H9 (cell line): ENCODE data around the gene SRL. TPM values are rescaled to one million over a fixed set of nuclear protein-coding genes. Genes with fewer than 3 reads are reported as not detected.

Experiments
- DNase-seq: peaks from one replicate; pipeline ENCODE4 v3.0.0-alpha.2; 2017
- H2AFZ ChIP-seq: one replicate; pipeline ENCODE4 v1.6.1; 2013; ENCODE audit warnings: mild to moderate bottlenecking, low read length, control low read depth, moderate library complexity
- H2AK5ac ChIP-seq: 2 replicates; pipeline ENCODE4 v1.6.1; 2013; ENCODE audit warnings: low read length, control low read depth, mixed read lengths; ENCODE audit not compliant: insufficient read length
- H2BK120ac ChIP-seq: one replicate; pipeline ENCODE4 v1.6.1; 2013; ENCODE audit warnings: low read depth, mild to moderate bottlenecking, low read length, control low read depth, inconsistent platforms; ENCODE audit not compliant: poor library complexity, severe bottlenecking
- H2BK12ac ChIP-seq: 2 replicates; pipeline ENCODE4 v1.6.1; 2013; ENCODE audit warnings: low read length, control low read depth, mixed read lengths, low read depth; ENCODE audit not compliant: insufficient read length
- H2BK15ac ChIP-seq: 2 replicates; pipeline ENCODE4 v1.6.1; 2013; ENCODE audit warnings: low read depth, low read length, control low read depth
- H2BK20ac ChIP-seq: one replicate; pipeline ENCODE4 v1.6.1; 2013; ENCODE audit warnings: low read depth, mild to moderate bottlenecking, low read length, control low read depth, inconsistent platforms; ENCODE audit not compliant: poor library complexity, severe bottlenecking
- H2BK5ac ChIP-seq: 2 replicates; pipeline ENCODE4 v1.6.1; 2013; ENCODE audit warnings: low read length, control low read depth, mixed read lengths; ENCODE audit not compliant: insufficient read length
- H3K14ac ChIP-seq: 2 replicates; pipeline ENCODE4 v1.6.1; 2013; ENCODE audit warnings: low read length, control low read depth; ENCODE audit not compliant: insufficient read depth
- H3K18ac ChIP-seq: 2 replicates; pipeline ENCODE4 v1.6.1; 2013; ENCODE audit warnings: low read depth, mild to moderate bottlenecking, mixed read lengths, low read length, control low read depth; ENCODE audit not compliant: insufficient read length
- H3K23ac ChIP-seq: 2 replicates; pipeline ENCODE4 v1.6.1; 2013; ENCODE audit warnings: low read length, control low read depth, mixed read lengths, low read depth; ENCODE audit not compliant: insufficient read length
- H3K23me2 ChIP-seq: 2 replicates; pipeline ENCODE4 v1.6.1; 2013; ENCODE audit warnings: low read depth, mild to moderate bottlenecking, mixed read lengths, low read length, control low read depth; ENCODE audit not compliant: insufficient read length, poor library complexity, severe bottlenecking
- H3K27ac ChIP-seq: 2 replicates; pipeline ENCODE4 v1.5.1; 2013; ENCODE audit warnings: low read length, control low read depth, mixed read lengths, low read depth; ENCODE audit not compliant: insufficient read length
- H3K27me3 ChIP-seq: 2 replicates; pipeline ENCODE4 v1.6.1; 2013; ENCODE audit warnings: low read length, control low read depth, inconsistent platforms; ENCODE audit not compliant: insufficient read depth
- H3K4ac ChIP-seq: 2 replicates; pipeline ENCODE4 v1.6.1; 2013; ENCODE audit warnings: low read depth, mild to moderate bottlenecking, control low read depth, inconsistent platforms, low read length, moderate library complexity
- H3K4me1 ChIP-seq: 2 replicates; pipeline ENCODE4 v1.6.1; 2013; ENCODE audit warnings: low read length, control low read depth, inconsistent platforms; ENCODE audit not compliant: insufficient read depth
- H3K4me2 ChIP-seq: 2 replicates; pipeline ENCODE4 v1.6.1; 2013; ENCODE audit warnings: low read length, control low read depth, mixed read lengths; ENCODE audit not compliant: insufficient read length, insufficient read depth
- H3K56ac ChIP-seq: 2 replicates; pipeline ENCODE4 v1.6.1; 2013; ENCODE audit warnings: low read depth, mild to moderate bottlenecking, mixed read lengths, low read length, control low read depth; ENCODE audit not compliant: insufficient read length
- H3K79me1 ChIP-seq: 2 replicates; pipeline ENCODE4 v1.6.1; 2013; ENCODE audit warnings: low read depth, mild to moderate bottlenecking, moderate library complexity, low read length, control low read depth, inconsistent platforms; ENCODE audit not compliant: insufficient read depth, poor library complexity, severe bottlenecking
- H3K79me2 ChIP-seq: 2 replicates; pipeline ENCODE4 v1.6.1; 2013; ENCODE audit warnings: low read length, control low read depth, inconsistent platforms; ENCODE audit not compliant: insufficient read depth
- H3K9ac ChIP-seq: 2 replicates; pipeline ENCODE4 v1.6.1; 2013; ENCODE audit warnings: low read length, control low read depth, mixed read lengths; ENCODE audit not compliant: insufficient read length; ENCODE audit errors: extremely low read depth
- H3K9me3 ChIP-seq: one replicate; pipeline ENCODE4 v1.6.1; 2013; ENCODE audit warnings: low read depth, low read length, inconsistent platforms; ENCODE audit not compliant: control insufficient read depth
- H3T11ph ChIP-seq: one replicate; pipeline ENCODE4 v1.6.1; 2013; ENCODE audit warnings: mild to moderate bottlenecking, low read length, control low read depth, inconsistent platforms
- H4K20me1 ChIP-seq: one replicate; pipeline ENCODE4 v1.6.1; 2013; ENCODE audit not compliant: control insufficient read depth, insufficient read length, insufficient read depth
- H4K5ac ChIP-seq: 2 replicates; pipeline ENCODE4 v1.6.1; 2013; ENCODE audit warnings: low read depth, mild to moderate bottlenecking, mixed read lengths, low read length, control low read depth; ENCODE audit not compliant: insufficient read length
- H4K8ac ChIP-seq: replicated peaks from 2 replicates; pipeline ENCODE4 v1.6.1; 2013; ENCODE audit warnings: low read length, control low read depth, mixed read lengths, low read depth; ENCODE audit not compliant: insufficient read length
- H4K91ac ChIP-seq: 2 replicates; pipeline ENCODE4 v1.6.1; 2013; ENCODE audit warnings: low read depth, mild to moderate bottlenecking, moderate library complexity, mixed read lengths, low read length, control low read depth; ENCODE audit not compliant: insufficient read length
- H3K27ac Mint-ChIP-seq, 3 experiments: 2 replicates in 2 of 3; 3 replicates in 1 of 3; pipeline ENCODE4 v1.8.0; 2020 to 2021; ENCODE audit warnings: mixed read lengths in 3 of 3, mild to moderate bottlenecking in 1 of 3, moderate library complexity in 1 of 3
- H3K27me3 Mint-ChIP-seq: 2 replicates; pipeline ENCODE4 v1.8.0; 2021; ENCODE audit warnings: low read depth, mild to moderate bottlenecking, moderate library complexity, mixed read lengths
- H3K36me3 Mint-ChIP-seq, 3 experiments: 2 replicates in 2 of 3; 3 replicates in 1 of 3; pipeline ENCODE4 v1.8.0; 2020 to 2021; ENCODE audit warnings: low read depth in 3 of 3, mixed read lengths in 3 of 3; ENCODE audit not compliant: insufficient read depth in 1 of 3
- H3K4me1 Mint-ChIP-seq, 2 experiments: 2 replicates each; pipeline ENCODE4 v1.8.0; 2020; ENCODE audit warnings: mixed read lengths in 2 of 2
- H3K4me3 Mint-ChIP-seq, 2 experiments: 2 replicates in 1 of 2; 3 replicates in 1 of 2; pipeline ENCODE4 v1.8.0; 2020 to 2021; ENCODE audit warnings: mild to moderate bottlenecking in 2 of 2, mixed read lengths in 2 of 2, moderate library complexity in 1 of 2
- H3K9me3 Mint-ChIP-seq, 2 experiments: 2 replicates in 1 of 2; 3 replicates in 1 of 2; pipeline ENCODE4 v1.8.0; 2020; ENCODE audit warnings: mild to moderate bottlenecking in 2 of 2, mixed read lengths in 2 of 2, moderate library complexity in 1 of 2
- CTCF ChIP-seq: fragments of 200-600 bp; sonication (generic); conservative IDR thresholded peaks from 3 replicates; pipeline ENCODE4 v1.8.0; 2021; ENCODE audit warnings: antibody characterized with exemption, mild to moderate bottlenecking
- WGBS: extraction: QIAGEN DNeasy Blood & Tissue Kit; methylation state at CpG from one replicate; pipeline ENCODE4 v1.1.7; 2013; ENCODE audit warnings: missing lambda C conversion rate, low lambda C conversion rate, mixed read lengths; ENCODE audit not compliant: insufficient read length; ENCODE audit errors: extremely low coverage; 5-methylcytosine and 5-hydroxymethylcytosine counted together
- total RNA-seq: library from RNA; stranded (reverse); gene quantifications from 2 replicates; pipeline ENCODE4 v1.2.1, GENCODE V29; 2021

Gene SRL
- total RNA-seq, 1 experiment from 2014 or later = not detected

GRCh38 chr16:4240624-4241023 lies 1.3 kb downstream of the SRL start:
- peaks cover 5% of the 10 kb centered on the region for H3K27me3 Mint-ChIP-seq
- no peak overlapping the region for H2BK12ac ChIP-seq
- no peaks in the 10 kb centered on the region for H4K20me1 ChIP-seq
- no CpG with 5 or more reads among the region's 12 CpGs for WGBS
- no peak overlapping the region for H3K4me2 ChIP-seq
- no peaks in the 10 kb centered on the region for H3K23me2 ChIP-seq
- peaks cover 7 to 12% of the 10 kb centered on the region in 2 experiments; a peak in 4 of 5 replicates for H3K9me3 Mint-ChIP-seq
- no peak overlapping the region for H3K27ac Mint-ChIP-seq
- peaks cover 23 to 33% of the 10 kb centered on the region in 2 experiments for H3K4me1 Mint-ChIP-seq
- H4K8ac ChIP-seq = no peak overlapping the region
- H3K14ac ChIP-seq = no peak overlapping the region
- no peak overlapping the region for H3K4ac ChIP-seq
- H3K36me3 Mint-ChIP-seq = peaks cover 3 to 11% (median 10%) of the 10 kb centered on the region in 3 experiments; a peak in 6 of 7 replicates
- H4K5ac ChIP-seq = no peak overlapping the region
- H3K9me3 ChIP-seq = no peaks in the 10 kb centered on the region
- no peaks in the 10 kb centered on the region for H3K4me1 ChIP-seq
- no peak overlapping the region for H3K9ac ChIP-seq
- no peak for TF ChIP-seq CTCF
- H3K4me3 Mint-ChIP-seq = no peak overlapping the region
- H2AFZ ChIP-seq = no peak overlapping the region
- H3K23ac ChIP-seq = no peak overlapping the region
- no peak for DNase-seq
- H2BK20ac ChIP-seq = no peak overlapping the region
- H3K56ac ChIP-seq = no peak overlapping the region
- H3K79me2 ChIP-seq = no peaks in the 10 kb centered on the region
- no peaks in the 10 kb centered on the region for H3K27me3 ChIP-seq
- H2AK5ac ChIP-seq = no peak overlapping the region
- H3T11ph ChIP-seq = no peak overlapping the region
- no peak overlapping the region for H3K27ac ChIP-seq
- H3K18ac ChIP-seq = no peak overlapping the region
- no peak overlapping the region for H2BK120ac ChIP-seq
- no peak overlapping the region for H2BK5ac ChIP-seq
- H2BK15ac ChIP-seq = no peak overlapping the region
- H3K79me1 ChIP-seq = no peaks in the 10 kb centered on the region
- no peak overlapping the region for H4K91ac ChIP-seq
